ENCODE results near the gene ASB18.

DNA sequence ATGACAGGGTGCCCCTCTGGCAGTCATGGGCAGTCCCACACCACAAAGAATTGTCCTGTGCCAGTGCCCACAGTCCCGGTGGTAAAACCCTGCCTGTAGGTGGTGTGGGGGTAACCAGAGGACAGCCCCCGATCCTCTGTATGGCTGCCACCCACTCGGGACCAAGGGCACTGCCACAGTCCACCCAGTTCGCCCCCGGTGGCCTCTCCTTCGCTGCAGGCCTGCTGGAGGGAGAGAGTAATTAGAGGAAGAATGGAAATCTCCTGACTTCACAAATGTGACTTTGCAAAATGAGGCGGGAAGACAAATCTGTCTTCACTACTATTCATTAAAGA is 107.4 kb downstream of the ASB18 start:
- TF ChIP-seq CTCF (IDR thresholded peaks at IDR 0.05; ENCODE audit: low read length) (no peak), EZH2 (optimal IDR thresholded peaks at IDR 0.05; ENCODE audit: low read depth, low read length) (no peak)
